ENCODE data around the gene OLFML1.

DNA sequence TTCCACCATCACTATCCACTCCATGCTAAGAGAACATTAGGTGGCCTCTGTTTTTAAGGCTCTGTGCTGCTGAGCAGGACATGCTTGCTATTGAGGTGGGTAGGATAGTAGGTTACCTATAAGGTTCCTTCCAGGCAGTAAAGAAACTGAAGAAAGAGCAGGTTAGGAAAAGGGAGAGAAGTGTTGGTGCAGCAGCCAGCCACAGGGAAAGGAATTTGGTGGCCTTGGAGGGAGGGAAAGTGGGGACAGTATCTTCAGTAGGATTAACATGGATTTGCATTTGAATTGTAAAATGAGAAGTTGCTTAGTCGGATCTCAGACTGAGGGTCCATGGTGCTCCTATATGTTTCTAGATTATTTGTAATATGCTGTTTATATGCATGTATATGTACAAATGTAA is 49.2 kb upstream of the OLFML1 start:
- no peak for TF ChIP-seq POLR2A (IDR thresholded peaks at IDR 0.05; ENCODE audit: low read depth, low read length)
- TF ChIP-seq, protein P1, sequence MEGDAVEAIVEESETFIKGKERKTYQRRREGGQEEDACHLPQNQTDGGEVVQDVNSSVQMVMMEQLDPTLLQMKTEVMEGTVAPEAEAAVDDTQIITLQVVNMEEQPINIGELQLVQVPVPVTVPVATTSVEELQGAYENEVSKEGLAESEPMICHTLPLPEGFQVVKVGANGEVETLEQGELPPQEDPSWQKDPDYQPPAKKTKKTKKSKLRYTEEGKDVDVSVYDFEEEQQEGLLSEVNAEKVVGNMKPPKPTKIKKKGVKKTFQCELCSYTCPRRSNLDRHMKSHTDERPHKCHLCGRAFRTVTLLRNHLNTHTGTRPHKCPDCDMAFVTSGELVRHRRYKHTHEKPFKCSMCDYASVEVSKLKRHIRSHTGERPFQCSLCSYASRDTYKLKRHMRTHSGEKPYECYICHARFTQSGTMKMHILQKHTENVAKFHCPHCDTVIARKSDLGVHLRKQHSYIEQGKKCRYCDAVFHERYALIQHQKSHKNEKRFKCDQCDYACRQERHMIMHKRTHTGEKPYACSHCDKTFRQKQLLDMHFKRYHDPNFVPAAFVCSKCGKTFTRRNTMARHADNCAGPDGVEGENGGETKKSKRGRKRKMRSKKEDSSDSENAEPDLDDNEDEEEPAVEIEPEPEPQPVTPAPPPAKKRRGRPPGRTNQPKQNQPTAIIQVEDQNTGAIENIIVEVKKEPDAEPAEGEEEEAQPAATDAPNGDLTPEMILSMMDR (IDR thresholded peaks at IDR 0.05; ENCODE audit: extremely low read depth in 1 of 2, insufficient read depth in 1 of 2, low read depth in 1 of 2, low read length in 2 of 2): no peak
- TF ChIP-seq GATA2 (IDR thresholded peaks at IDR 0.05; ENCODE audit: insufficient read depth, insufficient read length, low read depth, low read length): no peak
- TF ChIP-seq EZH2 (IDR thresholded peaks at IDR 0.05; ENCODE audit: borderline replicate concordance, low read depth, low read length, severe bottlenecking): no peak
